Activated T-helper 1 cell treated with anti-CD3 and anti-CD28 coated beads, Interleukin-12 subunit alpha, Interleukin-12 subunit beta, Interleukin-2, Interleukin-4 antibody, amounts not matched to agents 30 ng/mL and 10 ng/mL and 1 ng/mL, durations not matched to agents 14 hours and 24 hours and 36 hours (primary cell): ENCODE results near the gene FAM174B. TPM values are rescaled to one million over a fixed set of nuclear protein-coding genes. Genes with fewer than 3 reads are reported as not detected.

ENCODE experiments used
- DNase-seq: peaks from one replicate; pipeline ENCODE4 v3.0.0; 2021; ENCODE audit warnings: low spot score
- H3K27ac Mint-ChIP-seq: one replicate; pipeline ENCODE4 v1.8.0; 2021; ENCODE audit warnings: mild to moderate bottlenecking, mixed read lengths
- H3K27me3 Mint-ChIP-seq: one replicate; pipeline ENCODE4 v1.8.0; 2022; ENCODE audit warnings: mild to moderate bottlenecking, moderate library complexity, mixed read lengths; ENCODE audit not compliant: insufficient read depth
- H3K36me3 Mint-ChIP-seq: one replicate; pipeline ENCODE4 v1.8.0; 2021; ENCODE audit warnings: low read depth, mixed read lengths
- H3K4me1 Mint-ChIP-seq: one replicate; pipeline ENCODE4 v1.8.0; 2021; ENCODE audit warnings: low read depth, mixed read lengths
- H3K4me3 Mint-ChIP-seq: one replicate; pipeline ENCODE4 v1.8.0; 2021; ENCODE audit warnings: mild to moderate bottlenecking, moderate library complexity, mixed read lengths
- H3K9me3 Mint-ChIP-seq: one replicate; pipeline ENCODE4 v1.8.0; 2021; ENCODE audit warnings: mixed read lengths
- intact Hi-C: fragments of 100-400 bp; cut with micrococcal nuclease; formaldehyde crosslinking; loops from one replicate; pipeline ENCODE4 v1.15.1; 2024
- total RNA-seq: library from RNA; stranded (reverse); gene quantifications from 2 replicates; pipeline ENCODE4 v1.2.3, GENCODE V29; 2022

The FAM174B gene
- total RNA-seq, 1 donor from 2014 or later, result 2.0 TPM

GRCh38 chr15:92606126-92606835, 49.3 kb downstream of the FAM174B start:
- DNase-seq, result no peak
- no peak overlapping the region for H3K27ac Mint-ChIP-seq
- no peaks in the 10 kb centered on the region for H3K9me3 Mint-ChIP-seq
- H3K4me1 Mint-ChIP-seq, result no peaks in the 10 kb centered on the region
- H3K4me3 Mint-ChIP-seq, result no peak overlapping the region
- no peaks in the 10 kb centered on the region for H3K36me3 Mint-ChIP-seq
- H3K27me3 Mint-ChIP-seq, result no peaks in the 10 kb centered on the region
- intact Hi-C loops, result no loop called here

- Mint-ChIP-seq H3K36me3 (no peaks in the 10 kb centered on the region), H3K9me3 (no peaks in the 10 kb centered on the region), H3K27ac (no peak overlapping the region), H3K27me3 (no peaks in the 10 kb centered on the region), H3K4me1 (no peaks in the 10 kb centered on the region), H3K4me3 (no peak overlapping the region)
- intact Hi-C loops, result no loop called here
- no peak for DNase-seq
Observed at GRCh38 chr15:92605225-92605944, 50.2 kb downstream of the FAM174B start.

DNA sequence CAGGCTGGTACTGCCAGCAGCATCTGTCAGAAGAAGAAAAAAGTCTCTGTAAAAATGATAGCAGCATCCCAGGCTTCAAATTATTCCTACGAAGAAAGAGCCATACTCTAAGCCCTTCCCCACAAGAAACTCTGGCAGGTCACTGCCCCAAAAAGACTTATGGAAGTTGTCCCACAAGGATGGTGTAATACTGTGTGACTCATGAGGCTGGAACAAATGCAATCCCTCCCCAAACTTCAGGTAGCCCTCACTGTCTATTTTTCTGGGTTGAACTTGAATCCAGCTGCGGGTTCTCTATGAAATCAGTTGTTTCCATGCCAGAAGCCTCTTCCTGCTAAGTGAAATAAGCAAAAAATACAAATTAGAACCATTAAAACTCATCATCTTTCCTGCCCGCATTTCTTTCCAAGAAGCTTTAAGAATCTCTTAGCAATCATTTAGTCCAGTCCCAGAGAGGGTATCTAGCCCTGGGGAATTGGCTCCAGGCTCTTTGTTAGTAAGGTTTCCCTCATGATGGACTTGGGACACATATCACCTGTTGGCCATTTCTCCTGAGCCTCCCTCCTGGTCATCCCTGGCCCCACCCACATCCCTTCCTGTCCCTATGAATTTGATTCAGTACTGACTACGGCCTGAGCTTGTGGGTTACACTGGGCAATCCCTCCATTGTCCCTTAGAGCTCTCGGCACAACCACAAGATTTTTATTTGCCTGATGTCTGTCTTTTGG, 51.7 kb downstream of the FAM174B start:
- Mint-ChIP-seq H3K27ac (no peak overlapping the region), H3K4me1 (no peaks in the 10 kb centered on the region), H3K36me3 (no peaks in the 10 kb centered on the region), H3K4me3 (no peak overlapping the region), H3K27me3 (no peaks in the 10 kb centered on the region), H3K9me3 (no peaks in the 10 kb centered on the region)
- DNase-seq, result no peak
- intact Hi-C loops, result no loop called here

DNA sequence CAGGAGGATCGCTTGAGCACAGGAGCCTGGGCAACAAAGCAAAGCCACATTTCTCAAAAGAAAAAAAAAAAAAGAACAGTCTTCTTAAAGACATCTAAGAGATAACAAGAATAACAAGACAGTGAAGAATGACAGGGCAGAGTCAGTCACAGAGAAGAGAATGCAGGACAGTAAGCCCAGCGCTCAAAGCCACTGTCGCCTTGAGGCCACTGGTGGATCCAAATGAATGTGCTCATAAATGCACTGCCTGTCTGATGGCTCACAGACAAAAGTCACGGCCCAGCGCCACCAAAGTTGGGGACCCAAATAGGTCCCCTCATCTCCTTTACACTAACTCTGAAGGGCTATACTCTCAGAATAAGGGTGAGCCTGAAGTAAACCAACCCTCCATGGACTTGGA, 52.3 kb downstream of the FAM174B start:
- Mint-ChIP-seq H3K27me3 (no peaks in the 10 kb centered on the region), H3K4me3 (no peak overlapping the region), H3K4me1 (no peaks in the 10 kb centered on the region), H3K36me3 (no peaks in the 10 kb centered on the region), H3K27ac (no peak overlapping the region), H3K9me3 (no peaks in the 10 kb centered on the region)
- no peak for DNase-seq
- intact Hi-C loops, result no loop called here

DNA sequence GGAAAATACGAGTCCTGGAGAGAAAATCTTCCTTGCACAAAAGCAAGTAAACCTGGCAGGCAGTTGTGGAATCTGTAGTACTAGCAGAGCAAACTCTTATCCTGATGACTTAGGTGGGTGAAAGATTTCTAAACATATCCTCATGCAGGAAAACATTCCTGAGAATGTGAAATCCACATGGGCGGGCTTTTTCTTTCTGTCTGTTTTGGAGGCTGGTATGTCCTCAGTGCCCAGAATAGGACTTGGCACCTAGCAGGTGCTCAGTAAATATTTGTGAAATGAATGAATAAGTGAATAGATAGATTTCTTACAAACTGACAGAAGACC, 53.3 kb downstream of the FAM174B start:
- no peaks in the 10 kb centered on the region for H3K27me3 Mint-ChIP-seq
- H3K27ac Mint-ChIP-seq, result no peak overlapping the region
- H3K36me3 Mint-ChIP-seq, result no peaks in the 10 kb centered on the region
- intact Hi-C loops, result no loop called here
- DNase-seq, result no peak
- no peak overlapping the region for H3K4me3 Mint-ChIP-seq
- no peaks in the 10 kb centered on the region for H3K4me1 Mint-ChIP-seq
- no peaks in the 10 kb centered on the region for H3K9me3 Mint-ChIP-seq

- no peaks in the 10 kb centered on the region for H3K9me3 Mint-ChIP-seq
- no peak overlapping the region for H3K4me3 Mint-ChIP-seq
- no peak for DNase-seq
- no peak overlapping the region for H3K27ac Mint-ChIP-seq
- H3K4me1 Mint-ChIP-seq, result no peaks in the 10 kb centered on the region
- no peaks in the 10 kb centered on the region for H3K27me3 Mint-ChIP-seq
- H3K36me3 Mint-ChIP-seq, result no peaks in the 10 kb centered on the region
- intact Hi-C loops, result no loop called here
Observed at GRCh38 chr15:92601592-92602266, 53.8 kb downstream of the FAM174B start.

- Mint-ChIP-seq H3K4me1 (no peaks in the 10 kb centered on the region), H3K9me3 (no peaks in the 10 kb centered on the region), H3K27me3 (no peaks in the 10 kb centered on the region), H3K27ac (no peak overlapping the region), H3K36me3 (no peaks in the 10 kb centered on the region), H3K4me3 (no peak overlapping the region)
- intact Hi-C loops, result no loop called here
- no peak for DNase-seq
Observed at GRCh38 chr15:92600856-92601255, 54.7 kb downstream of the FAM174B start.

- Mint-ChIP-seq H3K36me3 (no peaks in the 10 kb centered on the region), H3K27me3 (peaks cover 3% of the 10 kb centered on the region), H3K9me3 (no peaks in the 10 kb centered on the region), H3K4me1 (no peaks in the 10 kb centered on the region), H3K4me3 (no peak overlapping the region), H3K27ac (no peak overlapping the region)
- no peak for DNase-seq
- intact Hi-C loops, result no loop called here
Observed at GRCh38 chr15:92599394-92599970, 56.1 kb downstream of the FAM174B start.

DNA sequence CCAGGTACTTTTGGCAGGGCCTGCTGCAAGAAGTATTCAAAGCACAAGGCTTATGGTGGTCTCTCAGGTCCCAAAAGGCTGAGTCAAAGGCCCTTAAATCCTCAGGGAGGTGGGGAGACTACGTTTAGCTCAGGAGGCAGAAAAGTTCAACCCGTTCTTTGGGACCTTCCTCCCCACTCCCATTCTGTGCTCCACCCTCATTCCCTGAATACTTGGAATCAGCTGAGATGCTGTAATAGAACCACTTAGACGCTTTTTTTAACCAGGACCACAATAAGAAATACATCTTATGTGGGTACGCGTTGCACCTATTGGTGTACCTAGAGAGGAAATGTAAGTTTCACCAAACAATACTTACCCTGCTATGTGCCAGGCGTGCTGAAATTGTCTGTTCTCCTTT, 58.0 kb downstream of the FAM174B start:
- Mint-ChIP-seq H3K27ac (no peak overlapping the region), H3K4me1 (no peaks in the 10 kb centered on the region), H3K9me3 (no peaks in the 10 kb centered on the region), H3K36me3 (no peaks in the 10 kb centered on the region), H3K4me3 (no peak overlapping the region), H3K27me3 (peaks cover 11% of the 10 kb centered on the region)
- intact Hi-C loops, result no loop called here
- no peak for DNase-seq

- no peaks in the 10 kb centered on the region for H3K9me3 Mint-ChIP-seq
- intact Hi-C loops, result no loop called here
- peaks cover 11% of the 10 kb centered on the region for H3K27me3 Mint-ChIP-seq
- H3K4me3 Mint-ChIP-seq, result no peak overlapping the region
- H3K27ac Mint-ChIP-seq, result no peak overlapping the region
- no peak for DNase-seq
- H3K4me1 Mint-ChIP-seq, result no peaks in the 10 kb centered on the region
- H3K36me3 Mint-ChIP-seq, result no peaks in the 10 kb centered on the region
Observed at GRCh38 chr15:92596623-92597022, 59.0 kb downstream of the FAM174B start.

DNA sequence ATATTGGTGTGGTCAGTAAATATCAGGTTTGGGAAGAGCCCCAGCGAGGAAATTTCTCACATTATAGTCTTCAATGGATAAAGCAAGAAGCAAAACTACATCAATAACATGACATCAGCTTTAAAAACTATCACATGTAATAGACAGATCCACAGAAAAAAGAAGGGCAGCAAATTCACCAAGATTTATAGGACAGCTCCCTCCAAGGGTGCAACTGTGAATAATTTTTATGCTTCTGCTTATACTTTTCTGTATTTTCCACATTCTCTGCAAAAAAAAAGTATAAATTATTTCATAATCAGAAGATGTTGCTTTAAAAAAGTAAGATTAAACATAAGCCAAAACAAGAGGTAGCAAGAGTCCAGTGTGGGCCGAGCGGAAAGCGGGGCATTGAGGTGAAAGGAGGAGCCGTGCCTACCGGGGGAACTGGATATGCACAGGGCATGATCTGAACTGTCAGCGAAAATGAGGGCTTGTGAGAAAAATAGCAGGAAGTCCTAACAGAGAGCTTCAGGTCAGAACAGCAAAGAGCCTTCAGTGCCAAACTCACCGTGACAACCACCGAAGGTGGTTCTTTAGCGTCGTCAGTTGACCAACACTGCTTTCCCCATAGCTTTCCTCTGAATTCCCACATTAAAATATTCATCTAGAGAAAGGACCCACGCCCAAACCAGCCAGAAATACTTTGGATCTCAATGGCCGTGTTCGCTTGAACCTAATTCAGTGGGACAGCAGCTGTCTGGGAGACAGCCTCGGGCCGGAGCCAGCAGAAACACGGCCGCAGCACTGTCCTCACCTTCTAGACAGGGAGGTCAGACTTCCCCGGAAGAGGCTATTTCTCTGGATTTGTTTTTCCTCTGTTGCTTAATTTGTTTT, 59.8 kb downstream of the FAM174B start:
- no peaks in the 10 kb centered on the region for H3K4me1 Mint-ChIP-seq
- no peak overlapping the region for H3K4me3 Mint-ChIP-seq
- no peak overlapping the region for H3K27ac Mint-ChIP-seq
- no peak for DNase-seq
- no peaks in the 10 kb centered on the region for H3K9me3 Mint-ChIP-seq
- peaks cover 11% of the 10 kb centered on the region for H3K27me3 Mint-ChIP-seq
- intact Hi-C loops, result no loop called here
- H3K36me3 Mint-ChIP-seq, result no peaks in the 10 kb centered on the region

GRCh38 chr15:92591275-92591674, 64.3 kb downstream of the FAM174B start:
- intact Hi-C loops, result no loop called here
- H3K36me3 Mint-ChIP-seq, result no peaks in the 10 kb centered on the region
- H3K4me1 Mint-ChIP-seq, result no peaks in the 10 kb centered on the region
- H3K27me3 Mint-ChIP-seq, result peaks cover 11% of the 10 kb centered on the region
- no peak overlapping the region for H3K4me3 Mint-ChIP-seq
- H3K27ac Mint-ChIP-seq, result no peak overlapping the region
- no peaks in the 10 kb centered on the region for H3K9me3 Mint-ChIP-seq
- no peak for DNase-seq
